HepG2 (cell line): ENCODE measurements around the gene TRAF4. TPM values are rescaled to one million over a fixed set of nuclear protein-coding genes. Genes with fewer than 3 reads are reported as not detected.
A peak's percentile ranks its signal among the peaks of the same experiment; 100 is the strongest.

ENCODE experiments used
- ARID4A ChIP-seq: sonication (generic); formaldehyde crosslinking; IDR thresholded peaks from 2 replicates; pipeline ENCODE4 v1.5.0; 2020; ENCODE audit warnings: mild to moderate bottlenecking, missing genetic modification reagents, borderline replicate concordance
- CTCF ChIP-seq: sonication (generic); formaldehyde crosslinking; IDR thresholded peaks from 2 replicates; pipeline ENCODE4 v1.5.0; 2020; ENCODE audit warnings: mild to moderate bottlenecking, missing genetic modification reagents, moderate library complexity
- DMAP1 ChIP-seq: IDR thresholded peaks from 2 replicates; pipeline ENCODE4 v1.6.1; 2016
- ETV5 ChIP-seq: IDR thresholded peaks from 2 replicates; pipeline ENCODE4 v1.6.1; 2018; ENCODE audit warnings: missing biosample characterization, missing genetic modification reagents, inconsistent platforms, borderline replicate concordance
- FOXP1 ChIP-seq, 2 experiments: fragments of 450-650 bp in 1 of 2; IDR thresholded peaks; 2 replicates each; pipeline ENCODE4 v1.6.1; 2017 to 2018; ENCODE audit warnings: antibody characterized with exemption in 1 of 2
- HOXA3 ChIP-seq: sonication (generic); formaldehyde crosslinking; IDR thresholded peaks from 2 replicates; pipeline ENCODE4 v1.5.0; 2020; ENCODE audit warnings: missing genetic modification reagents
- LRRFIP1 ChIP-seq: sonication (generic); formaldehyde crosslinking; conservative IDR thresholded peaks from 2 replicates; pipeline ENCODE4 v1.4.0; 2020; ENCODE audit warnings: missing genetic modification reagents
- MIXL1 ChIP-seq: IDR thresholded peaks from 2 replicates; pipeline ENCODE4 v1.6.1; 2016
- MNT ChIP-seq: fragments of 450-650 bp; IDR thresholded peaks from 2 replicates; pipeline ENCODE4 v1.6.1; 2016
- NFIC ChIP-seq: IDR thresholded peaks from 2 replicates; pipeline ENCODE4 v1.6.1; 2012; ENCODE audit warnings: mild to moderate bottlenecking, low read length, inconsistent platforms
- NFKB2 ChIP-seq: sonication (generic); formaldehyde crosslinking; IDR thresholded peaks from 2 replicates; pipeline ENCODE4 v1.4.0; 2020; ENCODE audit warnings: missing genetic modification reagents, borderline replicate concordance
- TEAD3 ChIP-seq: optimal IDR thresholded peaks from 2 replicates; pipeline ENCODE3; 2016; ENCODE audit warnings: borderline replicate concordance
- U2AF2 ChIP-seq: fragments of 200-400 bp; formaldehyde crosslinking; IDR thresholded peaks from 2 replicates; pipeline ENCODE4 v1.6.1; 2017; ENCODE audit warnings: low read depth, mild to moderate bottlenecking, low read length
- ZFP41 ChIP-seq: sonication (generic); formaldehyde crosslinking; IDR thresholded peaks from 2 replicates; pipeline ENCODE4 v1.4.0; 2020; ENCODE audit warnings: mild to moderate bottlenecking, missing genetic modification reagents, borderline replicate concordance
- ZNF17 ChIP-seq: sonication (generic); formaldehyde crosslinking; IDR thresholded peaks from 2 replicates; pipeline ENCODE4 v1.5.0; 2020; ENCODE audit warnings: mild to moderate bottlenecking, missing genetic modification reagents
- ZNF232 ChIP-seq: sonication (generic); formaldehyde crosslinking; IDR thresholded peaks from 2 replicates; pipeline ENCODE4 v1.4.0; 2020; ENCODE audit warnings: missing genetic modification reagents, borderline replicate concordance
- ZNF460 ChIP-seq: sonication (generic); formaldehyde crosslinking; IDR thresholded peaks from 2 replicates; pipeline ENCODE4 v1.5.1; 2020; ENCODE audit warnings: missing genetic modification reagents, mild to moderate bottlenecking, borderline replicate concordance
- polyA plus RNA-seq, 8 experiments: library from polyadenylated mRNA; depleted of rRNA in 3 of 8; stranded (reverse) in 7 of 8; unstranded in 1 of 8; fragments of >200 nt; fragmentation: Illumina TruSeq in 4 of 8; extraction: Trizol in 4 of 8; gene quantifications; 2 replicates each; pipeline versions ENCODE4 v1.2.1 to v1.2.3, GENCODE V29; 2011 to 2016; ENCODE audit warnings: low read depth in 4 of 8, missing spikeins in 1 of 8, mixed read lengths in 1 of 8; ENCODE audit not compliant: insufficient read depth in 1 of 8
- total RNA-seq, 5 experiments: library from RNA; depleted of rRNA; stranded (reverse); fragments of >200 nt; fragmentation: Illumina TruSeq; extraction: Trizol; gene quantifications; 2 replicates each; pipeline ENCODE4 v1.2.3, GENCODE V29; 2016; ENCODE audit warnings: low read depth in 1 of 5

Gene TRAF4
- total and polyA plus RNA-seq, 2 of the 13 experiments (the other 11 are each of a cell fraction or from before 2014, with no cell fraction given): 86.0 to 89.9 TPM

GRCh38 chr17:28744972-28745785 lies 1.4 kb downstream of the TRAF4 start (continued):
- TF ChIP-seq U2AF2 (0 out of 2 replicates have a peak, but pooled peaks have one; percentile 48), ZFP41 (no peak), ETV5 (CRISPR knock-in tag) (peak; percentile 52; the same call in 1 of the 2 replicates), CTCF (CRISPR knock-in tag) (peak; percentile 11; the same call in 1 of the 2 replicates), ARID4A (CRISPR knock-in tag) (peak; percentile 81), FOXP1 (IDR thresholded peaks at IDR 0.05) (no peak), FOXP1 (CRISPR knock-in tag; IDR thresholded peaks at IDR 0.05) (peak; percentile 27; the same call in 1 of the 2 replicates), ZNF460 (CRISPR knock-in tag) (no peak), HOXA3 (CRISPR knock-in tag) (peak; percentile 44; the same call in 1 of the 2 replicates), NFIC (no peak), NFKB2 (CRISPR knock-in tag) (peak; percentile 35; the same call in 1 of the 2 replicates), MNT (peak; percentile 16; the same call in 1 of the 2 replicates), ZNF232 (CRISPR knock-in tag) (no peak), TEAD3 (CRISPR knock-in tag) (no peak), DMAP1 (CRISPR knock-in tag) (peak; percentile 29; the same call in 1 of the 2 replicates), LRRFIP1 (CRISPR knock-in tag) (no peak), ZNF17 (CRISPR knock-in tag) (no peak), MIXL1 (no peak)
